ENCODE measurements around the gene ADCY5.

Gene ADCY5

GRCh38 chr3:123315271-123315595 is 133.7 kb downstream of the ADCY5 start:
- Histone ChIP-seq H3K9ac (ENCODE audit: insufficient read length, low read depth) (peak overlapping the region; percentile 46), H3K9me3 (ENCODE audit: insufficient read depth, low read length) (no peaks in the 10 kb centered on the region), H3K4me1 (ENCODE audit: insufficient read depth, insufficient read length) (peaks cover 34% of the 10 kb centered on the region), H3K27me3 (ENCODE audit: insufficient read depth, insufficient read length) (peaks cover 7% of the 10 kb centered on the region), H3K36me3 (ENCODE audit: insufficient read depth, insufficient read length, low read length) (no peaks in the 10 kb centered on the region), H3K4me3 (ENCODE audit: insufficient read length, low read depth) (no peak overlapping the region)
- TF ChIP-seq YY1 (IDR thresholded peaks at IDR 0.05; ENCODE audit: insufficient read depth, insufficient read length), result no peak
- TF ChIP-seq SUZ12 (IDR thresholded peaks at IDR 0.05; ENCODE audit: extremely low read depth, insufficient read depth, insufficient read length), result no peak
- TF ChIP-seq ZNF274 (IDR thresholded peaks at IDR 0.05; ENCODE audit: low read depth, low read length), result no peak
- no peak for DNase-seq (ENCODE audit: low read depth, low spot score)

- H3K36me3 ChIP-seq (ENCODE audit: insufficient read depth, insufficient read length, low read length), result no peaks in the 10 kb centered on the region
- DNase-seq (ENCODE audit: low read depth, low spot score), result peak; percentile 55
- H3K27me3 ChIP-seq (ENCODE audit: insufficient read depth, insufficient read length), result peaks cover 7% of the 10 kb centered on the region
- H3K9ac ChIP-seq (ENCODE audit: insufficient read length, low read depth), result no peak overlapping the region
- H3K4me1 ChIP-seq (ENCODE audit: insufficient read depth, insufficient read length), result peaks cover 33% of the 10 kb centered on the region
- TF ChIP-seq YY1 (IDR thresholded peaks at IDR 0.05; ENCODE audit: insufficient read depth, insufficient read length) (no peak), SUZ12 (IDR thresholded peaks at IDR 0.05; ENCODE audit: extremely low read depth, insufficient read depth, insufficient read length) (no peak), ZNF274 (IDR thresholded peaks at IDR 0.05; ENCODE audit: low read depth, low read length) (no peak)
- H3K4me3 ChIP-seq (ENCODE audit: insufficient read length, low read depth), result no peak overlapping the region
- H3K9me3 ChIP-seq (ENCODE audit: insufficient read depth, low read length), result no peaks in the 10 kb centered on the region
Measured at GRCh38 chr3:123314359-123315270, 134.3 kb downstream of the ADCY5 start.

GRCh38 chr3:123313889-123314288 is 135.0 kb downstream of the ADCY5 start:
- no peak for TF ChIP-seq YY1 (IDR thresholded peaks at IDR 0.05; ENCODE audit: insufficient read depth, insufficient read length)
- no peak for TF ChIP-seq SUZ12 (IDR thresholded peaks at IDR 0.05; ENCODE audit: extremely low read depth, insufficient read depth, insufficient read length)
- no peak for TF ChIP-seq ZNF274 (IDR thresholded peaks at IDR 0.05; ENCODE audit: low read depth, low read length)
- DNase-seq (ENCODE audit: low read depth, low spot score), result no peak

GRCh38 chr3:123312331-123313265 is 136.3 kb downstream of the ADCY5 start:
- H3K36me3 ChIP-seq (ENCODE audit: insufficient read depth, insufficient read length, low read length), result no peaks in the 10 kb centered on the region
- TF ChIP-seq YY1 (IDR thresholded peaks at IDR 0.05; ENCODE audit: insufficient read depth, insufficient read length), result no peak
- no peak for TF ChIP-seq ZNF274 (IDR thresholded peaks at IDR 0.05; ENCODE audit: low read depth, low read length)
- no peak for TF ChIP-seq SUZ12 (IDR thresholded peaks at IDR 0.05; ENCODE audit: extremely low read depth, insufficient read depth, insufficient read length)
- no peak overlapping the region for H3K9ac ChIP-seq (ENCODE audit: insufficient read length, low read depth)
- H3K27me3 ChIP-seq (ENCODE audit: insufficient read depth, insufficient read length), result peaks cover 7% of the 10 kb centered on the region
- H3K4me3 ChIP-seq (ENCODE audit: insufficient read length, low read depth), result no peak overlapping the region
- no peak for DNase-seq (ENCODE audit: low read depth, low spot score)
- H3K9me3 ChIP-seq (ENCODE audit: insufficient read depth, low read length), result no peaks in the 10 kb centered on the region
- H3K4me1 ChIP-seq (ENCODE audit: insufficient read depth, insufficient read length), result peaks cover 25% of the 10 kb centered on the region

More at GRCh38 chr3:123313889-123314288, 135.0 kb downstream of the ADCY5 start:
- H3K9me3 ChIP-seq (ENCODE audit: insufficient read depth, low read length), result no peaks in the 10 kb centered on the region
- H3K9ac ChIP-seq (ENCODE audit: insufficient read length, low read depth), result no peak overlapping the region
- peaks cover 7% of the 10 kb centered on the region for H3K27me3 ChIP-seq (ENCODE audit: insufficient read depth, insufficient read length)
- H3K36me3 ChIP-seq (ENCODE audit: insufficient read depth, insufficient read length, low read length), result no peaks in the 10 kb centered on the region
- H3K4me1 ChIP-seq (ENCODE audit: insufficient read depth, insufficient read length), result peaks cover 29% of the 10 kb centered on the region
- no peak overlapping the region for H3K4me3 ChIP-seq (ENCODE audit: insufficient read length, low read depth)

DNA sequence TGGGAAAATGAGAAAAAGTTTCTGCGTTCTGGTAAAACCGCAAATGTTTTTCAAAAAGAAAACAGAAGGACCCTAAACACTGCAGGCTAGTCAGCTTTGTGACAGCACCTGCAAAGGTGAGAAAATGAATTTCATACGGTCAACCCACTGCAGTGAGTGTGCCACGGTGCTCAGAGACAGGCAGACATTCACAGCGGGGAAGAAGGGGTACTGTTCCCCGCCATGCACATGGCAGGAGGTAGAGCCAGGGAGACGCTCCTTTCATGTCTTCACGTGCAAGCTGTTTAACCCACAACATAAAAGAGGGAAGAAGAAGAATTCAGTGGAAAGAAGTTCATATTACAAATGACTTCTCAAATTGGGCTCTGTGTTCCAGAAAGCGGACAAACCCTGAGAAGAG is 137.7 kb downstream of the ADCY5 start:
- Histone ChIP-seq H3K4me1 (ENCODE audit: insufficient read depth, insufficient read length) (peaks cover 25% of the 10 kb centered on the region), H3K9ac (ENCODE audit: insufficient read length, low read depth) (no peak overlapping the region), H3K27me3 (ENCODE audit: insufficient read depth, insufficient read length) (peaks cover 7% of the 10 kb centered on the region), H3K4me3 (ENCODE audit: insufficient read length, low read depth) (no peak overlapping the region), H3K36me3 (ENCODE audit: insufficient read depth, insufficient read length, low read length) (no peaks in the 10 kb centered on the region), H3K9me3 (ENCODE audit: insufficient read depth, low read length) (no peaks in the 10 kb centered on the region)
- no peak for DNase-seq (ENCODE audit: low read depth, low spot score)
- TF ChIP-seq ZNF274 (IDR thresholded peaks at IDR 0.05; ENCODE audit: low read depth, low read length) (no peak), SUZ12 (IDR thresholded peaks at IDR 0.05; ENCODE audit: extremely low read depth, insufficient read depth, insufficient read length) (no peak), YY1 (IDR thresholded peaks at IDR 0.05; ENCODE audit: insufficient read depth, insufficient read length) (no peak)

DNA sequence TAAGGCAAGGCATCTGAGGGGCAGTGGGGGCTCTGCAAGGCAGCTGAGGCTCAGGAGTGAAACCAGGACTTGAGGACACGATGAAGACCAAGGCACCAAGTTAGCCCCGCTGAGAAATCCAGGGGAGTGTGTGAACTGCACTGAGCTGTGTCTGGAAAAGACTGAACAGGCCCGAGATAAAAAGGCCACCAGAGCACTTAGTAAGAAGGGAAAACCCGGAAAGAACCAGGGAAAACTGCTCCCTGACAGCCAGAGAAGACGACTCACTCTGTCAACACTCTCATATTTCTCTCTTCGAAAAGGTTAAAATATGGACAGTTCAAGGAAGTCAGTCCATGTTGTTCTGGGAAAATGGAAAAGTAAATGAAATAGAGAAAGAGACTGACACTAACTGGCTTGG is 138.1 kb downstream of the ADCY5 start:
- H3K9me3 ChIP-seq (ENCODE audit: insufficient read depth, low read length), result no peaks in the 10 kb centered on the region
- no peak overlapping the region for H3K9ac ChIP-seq (ENCODE audit: insufficient read length, low read depth)
- no peak for DNase-seq (ENCODE audit: low read depth, low spot score)
- peaks cover 7% of the 10 kb centered on the region for H3K27me3 ChIP-seq (ENCODE audit: insufficient read depth, insufficient read length)
- H3K36me3 ChIP-seq (ENCODE audit: insufficient read depth, insufficient read length, low read length), result no peaks in the 10 kb centered on the region
- H3K4me1 ChIP-seq (ENCODE audit: insufficient read depth, insufficient read length), result peaks cover 23% of the 10 kb centered on the region
- TF ChIP-seq YY1 (IDR thresholded peaks at IDR 0.05; ENCODE audit: insufficient read depth, insufficient read length) (no peak), SUZ12 (IDR thresholded peaks at IDR 0.05; ENCODE audit: extremely low read depth, insufficient read depth, insufficient read length) (no peak), ZNF274 (IDR thresholded peaks at IDR 0.05; ENCODE audit: low read depth, low read length) (no peak)
- H3K4me3 ChIP-seq (ENCODE audit: insufficient read length, low read depth), result no peak overlapping the region

- Histone ChIP-seq H3K9me3 (ENCODE audit: insufficient read depth, low read length) (no peaks in the 10 kb centered on the region), H3K9ac (ENCODE audit: insufficient read length, low read depth) (no peak overlapping the region), H3K27me3 (ENCODE audit: insufficient read depth, insufficient read length) (peaks cover 7% of the 10 kb centered on the region), H3K4me3 (ENCODE audit: insufficient read length, low read depth) (no peak overlapping the region), H3K36me3 (ENCODE audit: insufficient read depth, insufficient read length, low read length) (no peaks in the 10 kb centered on the region), H3K4me1 (ENCODE audit: insufficient read depth, insufficient read length) (peaks cover 18% of the 10 kb centered on the region)
- DNase-seq (ENCODE audit: low read depth, low spot score), result no peak
- no peak for TF ChIP-seq YY1 (IDR thresholded peaks at IDR 0.05; ENCODE audit: insufficient read depth, insufficient read length)
- no peak for TF ChIP-seq SUZ12 (IDR thresholded peaks at IDR 0.05; ENCODE audit: extremely low read depth, insufficient read depth, insufficient read length)
- no peak for TF ChIP-seq ZNF274 (IDR thresholded peaks at IDR 0.05; ENCODE audit: low read depth, low read length)
Measured at GRCh38 chr3:123310186-123310585, 138.7 kb downstream of the ADCY5 start.

Data from NT2/D1 (cell line).